GM21360 (cell line): ENCODE data around the gene TSFM.
A peak's percentile ranks its signal among the peaks of the same experiment; 100 is the strongest.

ENCODE experiments used
- ATAC-seq: cut with Tn5 transposase; IDR thresholded peaks from one replicate; pipeline ENCODE4 v1.9.1; 2021; ENCODE audit warnings: mild to moderate bottlenecking, moderate library complexity; ENCODE audit not compliant: unreplicated experiment

The TSFM gene

DNA sequence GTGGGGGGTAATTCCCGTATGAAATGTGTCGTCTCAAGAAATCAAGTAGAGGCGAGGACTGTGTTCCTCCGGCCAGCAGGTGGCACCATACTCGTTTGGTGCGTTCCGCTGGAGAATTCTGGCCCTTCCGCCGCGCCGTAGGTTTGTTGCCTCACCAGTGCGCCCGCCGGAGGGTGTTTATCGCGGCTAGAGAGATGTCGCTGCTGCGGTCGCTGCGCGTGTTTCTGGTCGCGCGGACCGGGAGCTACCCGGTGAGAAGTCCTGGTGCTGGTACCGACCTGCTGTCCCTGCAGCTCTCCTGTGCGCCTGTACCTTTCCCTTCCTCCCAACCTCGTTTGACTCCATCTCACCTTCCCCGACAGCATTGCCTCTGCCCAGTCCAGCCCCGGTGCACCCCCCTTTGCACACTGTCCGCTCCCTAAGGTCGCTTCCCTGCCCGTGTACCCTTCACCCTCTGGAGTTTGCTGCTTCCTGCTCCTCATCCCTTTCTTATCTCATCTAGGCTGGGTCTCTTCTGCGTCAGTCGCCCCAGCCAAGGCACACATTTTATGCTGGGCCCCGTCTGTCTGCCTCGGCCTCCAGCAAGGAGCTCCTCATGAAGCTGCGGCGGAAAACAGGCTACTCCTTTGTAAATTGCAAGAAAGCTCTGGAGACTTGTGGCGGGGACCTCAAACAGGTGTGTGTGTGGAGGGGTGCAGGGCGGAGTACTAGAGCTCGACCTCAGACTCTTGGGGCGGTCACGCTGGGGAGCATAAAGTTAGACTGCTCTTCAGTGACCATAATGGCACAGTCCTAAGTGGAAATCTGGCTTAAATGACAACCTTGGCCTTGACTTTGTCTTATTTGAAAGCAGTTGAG is at the start of gene TSFM:
TSS of gene TSFM (plus strand) at position 180 of the 858 bp plus-strand sequence. CDS start at position 195, 15 bp downstream.
- peak; percentile 77 for ATAC-seq

DNA sequence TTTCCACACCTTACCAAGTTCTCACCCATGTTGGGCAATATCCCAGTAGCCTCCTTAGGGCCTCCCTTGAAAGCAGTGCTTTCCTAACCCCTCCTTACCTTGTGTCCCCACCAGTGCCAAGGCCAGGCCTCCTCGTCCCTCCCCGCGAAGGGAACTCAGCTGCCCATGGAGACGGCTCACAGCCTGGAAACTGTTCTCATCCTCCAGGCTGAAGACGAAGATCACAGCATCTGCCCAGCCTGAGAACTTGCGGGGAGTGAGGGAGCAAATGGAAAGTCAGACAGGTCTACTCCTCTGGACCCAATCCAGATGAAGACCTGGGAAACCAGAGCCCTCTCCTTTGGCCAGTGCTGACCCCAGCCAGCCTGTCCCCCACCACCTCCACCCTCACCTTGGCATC is 48.7 kb upstream of the TSFM start:
- ATAC-seq: no peak

DNA sequence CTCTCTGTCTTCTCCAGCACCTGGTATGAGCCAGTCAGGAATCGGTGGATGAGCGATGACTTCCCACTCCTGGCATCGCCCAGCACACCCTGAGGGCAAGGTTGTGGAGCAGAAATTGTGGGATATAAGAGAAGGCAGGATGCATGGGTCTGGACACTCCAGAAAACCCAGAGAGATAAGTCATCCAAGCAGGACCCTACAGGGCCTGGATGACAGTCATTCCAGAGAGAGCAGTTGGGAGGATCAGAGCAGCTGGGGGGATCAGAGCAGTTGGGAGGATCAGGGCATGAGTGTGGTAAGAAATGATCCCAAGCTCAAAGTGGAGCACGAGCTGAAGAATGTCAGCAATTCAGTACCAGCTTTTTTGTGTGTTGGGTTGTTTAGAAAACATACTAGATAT is 48.0 kb upstream of the TSFM start:
- no peak for ATAC-seq

DNA sequence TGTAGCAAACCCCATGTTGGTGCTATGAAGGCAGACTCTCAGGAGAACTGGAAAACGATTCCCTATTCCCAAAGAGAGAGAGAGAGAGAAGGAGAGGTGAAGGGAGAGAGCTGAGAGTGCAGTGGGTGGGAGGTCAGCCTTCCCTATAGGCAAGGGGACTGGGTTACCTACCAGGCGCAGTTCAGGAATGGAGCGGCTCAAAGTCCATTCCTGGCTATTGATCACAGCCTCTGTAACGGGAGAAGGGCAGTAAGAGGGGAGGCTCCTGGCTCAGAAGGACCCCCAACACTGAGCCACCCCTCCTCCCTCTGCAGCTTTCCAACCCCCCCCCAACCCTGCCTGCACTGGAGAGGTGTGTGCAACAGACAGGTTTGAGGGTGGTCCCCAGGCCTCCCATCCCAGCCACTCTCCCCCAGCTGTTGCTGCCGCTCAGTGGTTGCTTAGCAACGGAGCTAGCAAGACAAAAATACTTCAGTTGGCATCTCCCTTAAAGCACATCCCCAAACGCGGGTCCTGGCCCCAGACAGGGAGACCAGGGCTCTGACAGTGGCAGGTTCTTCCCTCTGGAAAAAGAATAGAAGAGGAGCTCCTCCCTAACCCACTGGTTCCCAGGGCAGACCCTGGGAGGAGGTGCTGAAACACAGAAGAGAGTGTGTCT is 47.3 kb upstream of the TSFM start:
- ATAC-seq: no peak

DNA sequence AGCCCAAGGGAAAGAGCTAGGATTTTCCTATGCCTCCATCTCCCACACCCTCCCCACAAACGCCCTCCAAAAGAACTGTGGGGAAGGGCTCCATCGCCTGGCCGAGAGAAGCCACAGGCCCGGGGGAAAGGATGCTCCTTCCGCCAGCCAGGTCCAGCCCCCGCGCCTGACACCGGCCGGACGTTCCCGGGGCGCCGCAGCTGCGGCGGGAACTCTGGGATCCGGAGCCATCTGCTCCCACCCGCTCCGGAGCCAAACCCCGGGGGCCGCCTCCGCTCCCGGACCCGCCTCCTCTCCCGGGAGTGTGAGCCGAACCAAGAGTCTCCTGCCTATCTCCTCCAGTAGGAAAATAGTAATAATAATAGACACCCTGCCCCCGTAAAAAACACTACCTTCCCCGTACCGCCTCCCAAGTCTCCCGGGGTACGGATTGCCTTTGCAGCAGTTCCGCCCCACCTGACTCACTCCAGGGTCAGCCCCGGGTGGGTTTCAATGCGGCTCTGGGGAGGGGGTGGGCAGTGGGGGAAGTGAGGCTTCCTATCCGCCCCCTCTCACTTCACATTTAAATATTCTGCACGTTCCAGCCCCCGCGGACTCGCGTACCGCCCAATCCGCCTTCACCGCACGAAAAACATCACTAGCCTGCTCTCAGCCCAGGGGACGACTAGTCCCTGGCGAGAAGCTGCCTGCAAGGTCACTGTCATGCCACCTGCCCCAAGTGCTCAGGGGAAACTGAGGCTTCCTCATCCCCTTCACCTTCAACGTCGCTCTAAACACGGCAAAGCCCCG is 46.4 kb upstream of the TSFM start:
- ATAC-seq: no peak

DNA sequence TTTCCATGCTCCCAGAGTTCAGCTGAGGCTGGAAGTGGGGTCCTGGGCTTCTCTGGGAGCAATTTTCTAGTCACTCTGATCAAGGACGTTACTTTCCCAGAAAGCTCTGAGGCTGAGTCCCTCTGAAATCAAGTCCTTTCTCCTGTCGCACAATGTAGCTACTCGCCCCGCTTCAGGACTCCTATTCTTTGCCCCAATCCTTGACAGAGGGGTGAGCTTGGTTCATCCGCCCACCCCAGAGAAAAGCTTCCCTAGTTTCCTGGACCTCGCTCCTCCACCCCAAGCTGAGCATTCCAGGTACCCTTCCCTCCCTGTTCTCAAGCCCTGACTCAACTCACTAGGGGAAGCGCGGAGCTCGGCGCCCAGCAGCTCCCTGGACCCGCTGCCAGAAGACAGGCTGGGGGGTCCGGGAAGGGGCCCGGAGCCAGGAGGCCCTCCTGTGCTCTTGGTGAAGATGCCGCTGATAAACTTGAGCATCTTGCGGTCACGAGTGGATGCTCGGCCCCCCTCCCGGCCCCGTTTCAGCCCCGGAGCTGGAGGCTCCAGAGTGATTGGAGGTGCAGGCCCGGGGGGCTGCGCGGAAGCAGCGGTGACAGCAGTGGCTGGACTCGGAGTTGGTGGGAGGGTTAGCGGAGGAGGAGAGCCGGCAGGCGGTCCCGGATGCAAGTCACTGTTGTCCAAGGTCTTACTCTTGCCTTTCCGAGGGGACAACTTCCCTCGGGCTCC is 45.7 kb upstream of the TSFM start:
- no peak for ATAC-seq

DNA sequence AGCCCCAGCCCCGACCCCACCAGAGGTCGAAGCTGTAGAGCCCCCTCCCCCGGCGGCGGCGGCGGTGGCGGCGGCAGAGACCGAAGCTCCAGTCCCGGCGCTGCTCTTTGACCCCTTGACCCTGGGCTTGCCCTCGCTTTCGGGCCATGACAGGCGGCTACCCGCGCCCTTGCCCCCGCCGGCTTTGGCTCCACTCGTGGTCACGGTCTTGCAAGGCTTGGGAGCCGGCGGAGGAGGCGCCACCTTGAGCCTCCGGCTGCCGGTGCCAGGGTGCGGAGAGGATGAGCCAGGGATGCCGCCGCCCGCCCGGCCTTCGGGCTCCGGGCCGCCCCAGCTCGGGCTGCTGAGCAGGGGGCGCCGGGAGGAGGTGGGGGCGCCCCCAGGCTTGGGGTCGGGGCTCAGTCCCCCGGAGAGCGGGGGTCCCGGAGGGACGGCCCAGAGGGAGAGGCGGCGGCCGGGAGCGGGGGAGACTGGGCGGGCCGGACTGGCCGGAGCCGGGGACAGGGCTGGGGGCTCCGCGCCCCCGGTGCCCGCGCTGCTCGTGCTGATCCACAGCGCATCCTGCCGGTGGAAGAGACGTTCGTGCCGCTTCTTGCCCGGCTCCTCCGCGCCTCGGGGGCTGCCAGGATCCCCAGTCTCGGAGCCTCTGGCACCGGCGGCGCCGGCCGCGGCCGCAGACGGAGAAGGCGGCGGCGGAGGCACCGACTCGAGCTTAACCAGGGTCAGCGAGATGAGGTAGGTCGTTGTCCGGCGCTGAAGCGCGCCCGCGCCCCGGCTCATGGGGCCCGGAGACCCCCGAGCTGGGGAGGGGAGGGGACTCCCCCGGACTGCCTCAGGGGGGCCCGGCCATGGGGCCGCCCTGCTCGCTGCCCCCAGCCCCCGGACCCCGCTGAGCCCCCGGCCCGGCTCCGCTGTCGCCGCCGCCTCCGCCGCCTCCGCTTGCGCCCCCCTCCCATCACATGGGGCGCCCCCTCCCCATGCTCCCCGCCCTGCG is 44.8 kb upstream of the TSFM start:
- no peak for ATAC-seq

DNA sequence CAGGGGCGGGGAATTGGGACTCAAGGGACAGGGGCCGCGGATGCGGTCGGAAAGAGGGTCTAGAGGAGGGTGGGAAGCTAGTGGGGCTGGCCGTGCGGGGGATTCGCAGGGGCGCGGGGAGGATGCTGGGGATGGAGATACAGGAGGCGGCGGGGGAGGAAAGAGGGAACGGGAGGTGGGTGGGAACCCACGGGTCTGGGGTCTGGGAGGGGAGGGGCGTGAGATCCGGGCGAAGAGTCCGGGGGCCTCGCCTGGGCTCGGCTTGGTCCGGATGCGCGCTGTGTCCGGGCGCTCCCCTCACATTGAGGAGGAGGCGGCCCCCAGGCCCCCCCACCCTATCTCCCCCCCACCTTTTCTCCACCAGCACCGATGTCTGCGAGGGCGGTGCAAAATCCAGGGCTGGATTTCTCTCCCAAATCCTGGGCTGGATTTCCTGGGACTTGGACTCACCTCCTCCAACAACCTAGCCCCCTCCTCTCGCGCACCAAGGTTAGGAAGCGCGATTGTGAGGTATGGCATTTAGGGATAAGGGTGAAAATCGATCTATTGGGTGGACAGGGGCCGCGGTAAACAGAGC is 43.8 kb upstream of the TSFM start, which contains the start of gene AGAP2:
TSS of gene AGAP2 (minus strand) at position 82 of the 577 bp plus-strand sequence. CDS start 496 bp downstream, outside the sequence.
- ATAC-seq: no peak

DNA sequence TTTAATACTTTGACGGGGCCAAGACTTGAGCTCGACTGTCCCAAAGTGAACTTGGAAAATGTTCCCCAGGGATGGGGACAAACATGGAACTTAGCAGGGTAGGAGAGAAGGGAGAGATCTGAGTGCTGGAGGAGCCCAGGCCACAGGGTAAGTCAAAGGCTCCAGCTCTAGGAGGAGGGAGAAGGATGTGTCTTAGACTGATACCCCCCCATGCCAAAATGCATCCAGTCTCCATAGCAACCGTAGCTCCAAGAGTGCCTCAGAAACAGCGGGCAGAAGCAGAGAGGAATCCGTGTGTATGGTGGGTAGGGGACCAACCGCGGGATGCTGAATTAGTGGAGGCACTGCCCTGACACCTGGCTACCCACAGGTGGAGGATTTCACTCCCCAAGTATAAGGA is 43.2 kb upstream of the TSFM start:
- ATAC-seq: no peak

DNA sequence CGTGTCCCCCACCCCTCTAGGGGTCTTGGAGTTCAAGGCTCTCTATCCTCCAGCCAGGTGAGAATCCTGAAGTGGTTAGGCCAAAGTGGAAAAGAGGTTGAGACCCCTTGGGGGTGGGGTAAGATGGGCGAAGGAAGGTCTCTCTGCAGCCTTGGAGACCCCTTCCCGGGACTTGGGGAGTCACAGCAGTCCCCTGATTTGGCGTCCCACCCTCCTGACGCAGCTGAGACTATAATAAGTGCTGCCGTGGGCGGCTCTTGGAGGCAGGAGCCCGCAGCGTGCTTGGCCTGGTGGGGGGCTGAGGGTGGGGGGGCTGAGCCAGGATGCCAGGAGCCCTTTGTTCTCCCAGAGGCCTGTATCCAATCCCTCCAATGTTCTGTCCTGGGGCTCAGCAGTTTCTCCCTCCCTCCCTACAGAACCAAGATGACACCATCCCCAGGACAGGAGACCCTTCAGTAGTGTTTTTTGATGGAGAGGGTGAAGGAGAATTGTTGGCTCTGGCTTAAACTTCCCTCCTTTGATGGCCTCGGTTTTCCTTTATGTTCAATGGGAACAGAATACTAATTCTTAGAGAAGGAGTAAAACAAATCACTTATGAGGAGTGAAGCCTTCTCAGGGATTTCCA is 42.6 kb upstream of the TSFM start:
- ATAC-seq: no peak

DNA sequence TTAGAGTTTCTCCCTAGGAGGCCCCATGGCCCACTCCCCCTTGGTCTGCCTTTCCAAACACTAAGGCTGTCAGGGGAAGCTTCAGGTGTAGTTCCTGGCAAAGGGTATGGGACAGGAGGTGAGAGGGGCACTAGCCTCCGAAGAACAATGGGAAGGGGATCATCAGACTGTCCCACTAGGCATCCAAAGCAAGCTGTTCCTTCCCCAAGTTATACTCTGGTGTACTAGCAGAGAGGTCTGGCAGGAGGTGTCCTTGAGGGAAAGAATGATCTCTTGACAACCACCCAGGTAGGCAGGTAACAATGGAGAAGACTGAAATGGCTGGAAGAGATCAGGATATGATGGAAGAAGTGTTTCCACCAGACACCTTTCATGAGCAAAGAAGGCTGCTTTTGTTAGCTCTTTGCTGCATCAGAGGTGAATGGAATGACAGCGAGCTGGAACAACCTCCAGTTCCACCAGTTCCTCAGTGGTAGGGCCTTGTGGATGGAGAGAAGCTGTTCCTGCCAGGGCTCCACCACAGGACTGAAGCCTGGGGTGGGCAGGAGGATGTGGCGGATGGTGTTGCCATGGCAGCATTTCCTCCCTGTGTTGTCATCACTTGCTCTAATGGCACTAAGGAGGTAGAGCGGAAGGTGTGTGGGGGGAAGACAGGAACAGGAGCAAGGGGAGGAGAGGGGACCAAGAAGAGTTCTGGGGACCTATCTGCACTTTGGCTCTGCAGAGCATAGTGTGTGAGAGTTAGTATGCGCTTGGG is 41.8 kb upstream of the TSFM start:
- ATAC-seq: peak; percentile 41

DNA sequence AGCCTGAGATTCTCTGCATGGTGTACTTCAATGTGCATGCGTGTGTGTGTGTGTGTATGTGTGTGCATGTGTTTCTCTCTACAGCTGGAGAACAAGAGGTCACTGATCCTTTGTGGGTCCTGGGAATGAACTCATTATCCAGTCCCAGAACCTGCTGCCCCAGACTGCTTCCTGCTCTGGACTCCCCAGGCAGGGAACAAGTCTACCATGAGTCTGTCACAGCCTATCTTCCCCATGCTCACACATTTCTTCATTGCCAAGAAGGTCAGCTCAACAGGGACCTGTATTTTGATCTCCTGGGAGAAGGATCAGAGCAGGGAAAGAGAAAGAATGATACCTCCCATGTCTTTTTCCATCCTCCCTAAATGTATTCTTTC is 41.2 kb upstream of the TSFM start:
- ATAC-seq: peak; percentile 3

DNA sequence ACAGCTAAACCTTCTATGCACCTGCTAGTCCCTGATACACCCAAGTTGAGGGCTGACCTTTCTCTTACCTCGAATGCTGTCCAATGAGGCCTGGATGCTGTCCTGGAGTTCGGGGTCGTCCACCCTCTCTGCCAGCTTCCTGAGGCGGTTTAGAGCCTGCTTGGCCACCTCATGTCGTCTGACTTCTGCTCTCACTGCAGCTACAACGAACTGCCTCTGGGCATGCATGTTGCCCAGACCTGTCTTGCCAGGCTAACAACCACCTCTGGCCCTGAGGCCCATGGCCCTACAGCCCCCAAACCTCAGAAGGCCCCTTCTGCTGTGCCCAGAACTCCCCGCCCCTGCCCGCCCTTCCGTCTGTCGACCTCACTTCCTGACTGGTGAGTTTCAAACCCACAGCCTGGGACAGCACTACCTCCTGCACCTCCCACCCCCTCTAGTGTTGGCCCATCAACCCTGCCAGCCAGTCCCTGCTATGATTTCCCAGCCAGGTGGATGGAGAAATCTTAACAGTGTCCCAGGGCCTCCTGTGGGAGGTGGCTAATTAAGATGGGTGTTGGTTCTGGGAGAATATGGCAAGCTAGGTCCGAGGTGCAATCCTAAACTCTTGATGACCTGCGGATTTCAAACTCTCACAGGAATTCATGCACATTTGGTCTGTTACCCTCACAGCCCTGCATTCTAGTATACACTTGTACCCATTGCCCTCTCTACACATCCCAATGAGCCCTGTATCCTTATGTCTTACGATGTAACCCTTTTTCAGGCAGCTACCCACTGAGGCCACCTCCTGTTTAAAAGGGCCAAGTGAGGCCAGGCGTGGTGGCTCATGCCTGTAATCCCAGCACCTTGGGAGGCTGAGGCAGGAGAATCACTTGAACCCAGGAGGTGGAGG is 40.5 kb upstream of the TSFM start:
- ATAC-seq: peak; percentile 46

DNA sequence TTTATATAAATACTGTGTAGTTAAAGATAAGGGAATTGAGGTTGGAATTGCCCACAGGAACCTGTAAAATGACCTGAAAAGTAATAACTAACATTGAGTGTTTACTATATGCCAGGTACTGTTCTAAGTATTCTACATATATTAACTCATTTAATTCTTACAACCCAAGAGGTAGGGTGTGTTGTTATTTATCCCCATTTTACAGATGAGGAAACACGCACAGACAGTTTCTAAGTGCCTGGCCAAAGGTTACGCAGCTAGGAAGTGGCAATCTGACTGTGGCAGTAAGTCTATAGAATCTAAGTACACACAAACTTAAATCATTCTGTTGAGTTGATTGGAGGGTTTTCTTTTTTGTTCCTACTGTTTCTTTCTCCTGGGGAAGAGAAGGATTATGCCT is 38.8 kb upstream of the TSFM start:
- ATAC-seq: no peak

DNA sequence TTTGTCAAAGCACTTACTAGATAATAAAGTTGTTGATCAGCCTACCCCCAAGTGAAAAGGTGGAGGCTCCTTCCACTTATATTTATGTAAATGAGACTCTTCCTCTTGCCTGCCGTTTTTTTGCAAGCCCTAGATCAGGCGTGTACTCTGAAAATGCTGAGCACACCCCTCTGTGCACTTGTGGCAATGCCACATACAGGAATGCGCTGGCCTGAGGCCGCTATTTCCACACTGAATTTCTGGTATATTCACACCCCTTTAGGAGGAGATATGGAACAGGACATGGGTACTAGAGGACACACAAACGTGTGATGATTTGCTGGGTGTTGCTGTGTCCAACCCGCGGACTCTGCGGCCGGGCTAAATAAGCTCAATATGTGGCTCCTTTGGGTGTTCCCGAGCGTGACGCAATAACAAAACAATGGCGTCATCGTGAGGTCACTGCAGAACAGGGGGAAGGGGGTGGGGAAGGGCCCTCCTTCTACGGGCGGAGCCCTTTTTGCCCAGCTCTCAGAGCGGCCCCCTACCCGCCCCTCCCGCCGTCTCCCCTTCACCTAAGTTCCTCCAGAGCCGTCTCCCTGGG is 38.3 kb upstream of the TSFM start:
- ATAC-seq: peak; percentile 30

DNA sequence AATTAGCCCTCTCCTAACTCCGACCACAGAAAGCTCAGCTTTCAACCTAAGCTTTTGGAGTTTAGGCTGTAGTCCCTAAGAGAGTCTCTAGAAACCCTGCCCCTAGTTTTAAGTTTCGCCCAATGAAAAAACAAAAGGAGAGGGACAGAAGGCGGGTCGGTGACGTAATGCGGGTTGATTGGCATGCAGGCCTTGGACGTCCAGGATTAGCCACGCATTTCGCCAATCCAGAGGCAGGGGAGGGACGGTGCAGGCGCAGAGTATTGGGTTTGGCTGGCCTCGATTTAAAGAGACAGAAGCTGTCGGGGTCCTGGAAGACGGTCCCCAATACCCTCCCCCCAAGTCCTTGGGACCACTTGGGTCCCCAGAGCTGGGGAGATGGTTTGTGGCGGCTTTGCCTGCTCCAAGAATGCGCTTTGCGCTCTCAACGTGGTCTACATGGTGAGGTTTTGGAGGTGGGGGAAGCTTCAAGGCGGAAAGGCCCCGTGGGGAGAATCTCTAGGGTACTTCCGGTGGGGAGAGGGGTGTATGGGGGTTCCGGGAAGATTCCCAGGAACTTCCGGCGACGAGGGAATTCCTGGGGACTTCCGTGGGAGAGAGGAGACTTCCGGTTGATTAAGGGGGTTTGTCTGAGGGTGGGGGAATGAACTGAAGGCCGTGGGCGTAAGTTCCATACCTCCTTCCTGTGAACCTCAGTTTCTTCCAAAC is 37.7 kb upstream of the TSFM start, which contains the start of gene TSPAN31:
TSS of gene TSPAN31 (plus strand) at position 263 of the 708 bp plus-strand sequence. CDS start at position 379, 116 bp downstream.
- peak; percentile 75 for ATAC-seq
